Type B pancreatic cell (in vitro differentiated cells): ENCODE data around the gene SMPD4. TPM values are rescaled to one million over a fixed set of nuclear protein-coding genes. Genes with fewer than 3 reads are reported as not detected.
"Not testable (repeated sequence)": the region's sequence is repeated elsewhere in the genome, so short reads cannot be mapped to it uniquely, and the experiment has no call there.

Experiments used
- DNase-seq: peaks from one replicate; pipeline ENCODE4 v3.0.0; 2021; ENCODE audit warnings: mixed read lengths; ENCODE audit not compliant: unreplicated experiment; ENCODE audit errors: extremely low spot score
- H3K27ac Mint-ChIP-seq: 2 replicates; pipeline ENCODE4 v1.8.0; 2021; ENCODE audit warnings: mild to moderate bottlenecking, mixed read lengths
- H3K27me3 Mint-ChIP-seq: 2 replicates; pipeline ENCODE4 v1.8.0; 2021; ENCODE audit warnings: mixed read lengths
- H3K36me3 Mint-ChIP-seq: 2 replicates; pipeline ENCODE4 v1.8.0; 2021; ENCODE audit warnings: mixed read lengths
- H3K4me1 Mint-ChIP-seq: one replicate; pipeline ENCODE4 v1.8.0; 2021; ENCODE audit warnings: mixed read lengths; ENCODE audit not compliant: unreplicated experiment
- H3K4me3 Mint-ChIP-seq: 2 replicates; pipeline ENCODE4 v1.8.0; 2021; ENCODE audit warnings: mild to moderate bottlenecking, mixed read lengths
- H3K9me3 Mint-ChIP-seq: 2 replicates; pipeline ENCODE4 v1.8.0; 2021; ENCODE audit warnings: mixed read lengths
- CTCF ChIP-seq: fragments of 200-600 bp; sonication (generic); conservative IDR thresholded peaks from 2 replicates; pipeline ENCODE4 v1.5.0; 2021; ENCODE audit warnings: antibody characterized with exemption, mild to moderate bottlenecking
- total RNA-seq: library from RNA; stranded (reverse); gene quantifications from 2 replicates; pipeline ENCODE4 v1.2.1, GENCODE V29; 2021; ENCODE audit warnings: low replicate concordance

Gene SMPD4
- total RNA-seq, 1 donor from 2014 or later = 79.6 TPM

GRCh38 chr2:130150181-130151144 is 30.9 kb downstream of the SMPD4 start:
- Mint-ChIP-seq H3K27me3 (no peaks in the 10 kb centered on the region), H3K4me1 (no peaks in the 10 kb centered on the region), H3K27ac (no peak overlapping the region), H3K4me3 (no peak overlapping the region), H3K36me3 (no peaks in the 10 kb centered on the region), H3K9me3 (no peaks in the 10 kb centered on the region)
- no peak for TF ChIP-seq CTCF
- no peak for DNase-seq

GRCh38 chr2:130148515-130148914 is 32.9 kb downstream of the SMPD4 start:
- H3K36me3 Mint-ChIP-seq, DNase-seq, H3K9me3 Mint-ChIP-seq, H3K27me3 Mint-ChIP-seq, H3K4me3 Mint-ChIP-seq, H3K4me1 Mint-ChIP-seq, H3K27ac Mint-ChIP-seq: not testable (repeated sequence)

GRCh38 chr2:130145006-130145414 is 36.4 kb downstream of the SMPD4 start, which contains the start of gene CCDC74B:
TSS of gene CCDC74B (minus strand) at chr2:130145112. CDS start at chr2:130144996, 116 bp downstream.
- H3K36me3 Mint-ChIP-seq, H3K4me1 Mint-ChIP-seq, H3K27me3 Mint-ChIP-seq, H3K9me3 Mint-ChIP-seq: not testable (repeated sequence)
- DNase-seq = peak; percentile 69
- H3K27ac Mint-ChIP-seq = peak within 1 kb of the TSS; percentile 77
- H3K4me3 Mint-ChIP-seq = peak within 1 kb of the TSS; percentile 87

- not testable (repeated sequence) for H3K9me3 Mint-ChIP-seq, H3K27me3 Mint-ChIP-seq, H3K4me1 Mint-ChIP-seq, H3K36me3 Mint-ChIP-seq, H3K27ac Mint-ChIP-seq
- H3K4me3 Mint-ChIP-seq = peak overlapping the region; percentile 86
- peak; percentile 58 for DNase-seq
These were observed 37.9 kb downstream of the SMPD4 start for GRCh38 chr2:130143266-130144039.

- peak; percentile 48 for DNase-seq
- peak overlapping the region; percentile 81 for H3K4me3 Mint-ChIP-seq
These were observed 38.8 kb downstream of the SMPD4 start for GRCh38 chr2:130142396-130143265.

GRCh38 chr2:130141645-130142370 is 39.6 kb downstream of the SMPD4 start:
- not testable (repeated sequence) for H3K4me3 Mint-ChIP-seq, H3K27me3 Mint-ChIP-seq, H3K4me1 Mint-ChIP-seq, H3K27ac Mint-ChIP-seq, H3K36me3 Mint-ChIP-seq, H3K9me3 Mint-ChIP-seq
- peak; percentile 51 for DNase-seq

More at GRCh38 chr2:130142396-130143265, 38.8 kb downstream of the SMPD4 start:
- not testable (repeated sequence) for H3K27me3 Mint-ChIP-seq, H3K27ac Mint-ChIP-seq, H3K9me3 Mint-ChIP-seq, H3K4me1 Mint-ChIP-seq, H3K36me3 Mint-ChIP-seq

- H3K4me3 Mint-ChIP-seq, H3K36me3 Mint-ChIP-seq, H3K27me3 Mint-ChIP-seq, H3K27ac Mint-ChIP-seq, H3K9me3 Mint-ChIP-seq, H3K4me1 Mint-ChIP-seq: not testable (repeated sequence)
- peak; percentile 16 for DNase-seq
These were observed 40.4 kb downstream of the SMPD4 start for GRCh38 chr2:130141002-130141401.

- not testable (repeated sequence) for H3K4me1 Mint-ChIP-seq, H3K36me3 Mint-ChIP-seq, H3K9me3 Mint-ChIP-seq, H3K27ac Mint-ChIP-seq, H3K27me3 Mint-ChIP-seq, H3K4me3 Mint-ChIP-seq
- peak; percentile 54 for DNase-seq
These were observed 40.9 kb downstream of the SMPD4 start for GRCh38 chr2:130140516-130140915.

- not testable (repeated sequence) for H3K36me3 Mint-ChIP-seq, H3K4me3 Mint-ChIP-seq, H3K27me3 Mint-ChIP-seq, H3K27ac Mint-ChIP-seq, H3K9me3 Mint-ChIP-seq, H3K4me1 Mint-ChIP-seq
- peak; percentile 67 for DNase-seq
These were observed 41.8 kb downstream of the SMPD4 start for GRCh38 chr2:130139331-130140280.

GRCh38 chr2:130138841-130139251 is 42.6 kb downstream of the SMPD4 start:
- H3K36me3 Mint-ChIP-seq, H3K9me3 Mint-ChIP-seq, H3K4me1 Mint-ChIP-seq, H3K4me3 Mint-ChIP-seq, H3K27ac Mint-ChIP-seq, H3K27me3 Mint-ChIP-seq: not testable (repeated sequence)
- peak; percentile 39 for DNase-seq

- peak; percentile 44 for DNase-seq
- H3K9me3 Mint-ChIP-seq, H3K36me3 Mint-ChIP-seq: not testable (repeated sequence)
These were observed 43.1 kb downstream of the SMPD4 start for GRCh38 chr2:130138326-130138725.

More at GRCh38 chr2:130138326-130138725, 43.1 kb downstream of the SMPD4 start:
- H3K4me3 Mint-ChIP-seq, H3K4me1 Mint-ChIP-seq, H3K27ac Mint-ChIP-seq, H3K27me3 Mint-ChIP-seq: not testable (repeated sequence)
